SKM-1 (cell line): ENCODE results near the gene RPS21.

Source experiments
- DNase-seq: peaks from one replicate; lab custom pipeline; 2025; ENCODE audit not compliant: unreplicated experiment; lab: John Stamatoyannopoulos, UW

Gene RPS21

GRCh38 chr20:62409931-62410745 lies 23.2 kb downstream of the RPS21 start:
- no peak for DNase-seq

DNA sequence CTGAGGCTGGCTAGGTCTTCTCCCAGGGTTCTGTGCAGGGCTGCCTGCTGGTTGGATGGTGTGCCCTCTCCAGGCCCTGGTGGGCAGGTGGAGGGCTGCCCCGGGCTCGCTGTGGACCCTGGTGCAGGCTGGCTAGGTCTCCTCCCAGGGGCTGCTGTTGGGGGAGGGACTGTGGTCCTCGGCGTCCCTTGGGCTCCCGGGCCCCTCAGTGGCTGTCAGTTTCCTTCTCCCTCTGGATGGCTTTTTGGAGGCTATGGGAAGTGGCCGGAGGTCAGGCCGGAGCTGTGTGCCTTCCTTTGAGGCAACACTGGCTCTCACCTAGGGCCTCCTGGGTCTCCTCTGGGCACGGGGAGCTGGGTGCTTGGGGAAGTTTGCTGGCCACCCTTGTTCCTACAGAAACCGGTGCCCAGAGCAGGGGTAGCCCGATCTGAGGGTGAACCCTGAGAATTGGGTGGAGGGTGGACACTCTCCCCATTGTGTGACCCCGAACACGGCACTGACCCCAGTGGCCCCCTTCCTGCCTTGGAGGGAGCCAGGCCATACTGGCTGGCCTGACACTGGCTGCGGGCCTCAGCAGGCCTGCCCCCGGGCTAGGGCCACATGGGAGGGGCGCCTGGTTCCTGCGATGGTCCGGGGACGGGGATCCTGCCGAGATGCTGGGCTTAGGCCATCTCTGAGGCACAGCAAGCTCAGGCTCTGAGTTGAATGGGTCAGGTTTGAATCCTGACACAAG lies 24.0 kb downstream of the RPS21 start:
- no peak for DNase-seq

- no peak for DNase-seq
These were observed 24.7 kb downstream of the RPS21 start for GRCh38 chr20:62411479-62412193.

DNA sequence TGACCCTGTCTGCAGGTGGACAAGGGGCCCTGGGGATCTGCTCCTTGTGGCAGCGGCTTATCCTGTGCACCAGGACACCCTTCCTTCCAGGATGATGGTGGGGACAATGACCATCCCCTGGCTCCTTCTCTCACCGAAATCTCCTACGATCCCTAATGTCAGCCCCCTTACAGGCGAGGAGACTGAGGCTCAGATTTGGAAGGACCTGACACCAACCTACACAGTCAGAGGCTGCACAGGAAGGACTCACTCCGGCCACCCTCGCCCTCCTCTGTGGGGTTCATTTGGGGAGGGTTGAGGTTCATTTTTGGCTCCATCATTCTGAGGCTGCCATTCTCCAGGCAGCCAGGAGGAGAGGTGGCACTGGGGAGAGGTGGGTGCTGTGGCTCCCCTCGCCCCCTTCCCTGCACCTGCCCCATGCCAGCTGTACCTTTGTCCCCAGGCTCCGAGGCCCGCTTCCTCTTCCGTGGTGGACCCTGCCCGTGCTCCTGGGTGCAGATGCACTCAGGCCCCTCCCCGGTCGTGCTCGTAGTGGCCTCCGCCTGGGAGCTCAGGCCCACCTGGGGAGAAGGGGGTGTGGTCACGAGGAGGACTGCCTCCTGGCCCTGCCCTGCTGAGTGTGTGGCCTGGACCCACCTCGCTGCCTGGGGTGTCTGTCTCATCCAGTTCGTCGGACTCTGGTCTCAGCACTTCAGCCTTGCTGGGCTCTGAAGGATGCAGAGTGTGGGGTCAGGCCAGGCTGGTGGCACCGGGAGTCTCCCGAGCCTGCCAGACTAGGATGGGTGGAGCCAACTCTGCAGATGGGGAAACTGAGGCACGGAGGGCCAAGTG lies 25.5 kb downstream of the RPS21 start:
- no peak for DNase-seq

- no peak for DNase-seq
These were observed 26.2 kb downstream of the RPS21 start for GRCh38 chr20:62413025-62413570.

- no peak for DNase-seq
These were observed 27.1 kb downstream of the RPS21 start for GRCh38 chr20:62413896-62414481.

GRCh38 chr20:62415354-62416111 lies 28.6 kb downstream of the RPS21 start:
- DNase-seq: no peak

GRCh38 chr20:62416651-62417637 lies 30.0 kb downstream of the RPS21 start:
- DNase-seq: no peak

DNA sequence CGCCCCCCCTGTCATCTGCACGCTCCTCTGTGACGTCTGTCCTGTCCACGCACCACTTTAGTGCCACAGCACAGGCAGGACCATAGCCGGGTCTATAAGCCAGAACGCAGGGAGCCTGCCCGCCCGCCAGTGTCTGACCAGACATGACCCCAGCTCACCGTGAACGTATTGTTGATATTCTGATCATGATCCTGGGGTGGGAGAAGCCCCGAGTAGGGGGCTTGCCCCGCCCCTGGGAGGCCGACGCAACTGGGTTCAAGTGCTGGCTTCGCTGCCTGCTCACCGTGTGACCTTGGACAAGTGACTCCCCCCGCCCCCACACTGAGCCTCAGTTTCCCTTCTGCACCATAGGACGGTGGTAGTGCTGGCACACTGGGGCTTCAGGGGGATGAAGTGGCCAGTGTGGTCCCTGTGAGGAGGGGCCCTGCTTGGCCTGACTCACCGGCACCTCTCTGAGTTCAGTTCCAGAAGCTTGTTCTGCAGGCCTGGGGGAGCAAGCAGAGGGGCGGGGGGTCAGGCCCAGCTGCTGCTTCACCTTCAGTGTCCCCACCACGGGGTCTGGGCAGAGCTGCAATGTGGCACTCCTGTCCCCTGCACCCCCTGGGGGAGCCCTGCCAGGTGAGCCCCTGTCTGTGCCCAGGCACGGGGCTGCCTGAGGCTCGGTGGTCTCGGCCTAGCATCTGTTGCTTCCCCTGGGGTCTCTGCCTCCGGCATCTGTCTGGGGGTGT lies 31.2 kb downstream of the RPS21 start:
- no peak for DNase-seq

GRCh38 chr20:62418709-62419487 lies 32.0 kb downstream of the RPS21 start:
- no peak for DNase-seq

DNA sequence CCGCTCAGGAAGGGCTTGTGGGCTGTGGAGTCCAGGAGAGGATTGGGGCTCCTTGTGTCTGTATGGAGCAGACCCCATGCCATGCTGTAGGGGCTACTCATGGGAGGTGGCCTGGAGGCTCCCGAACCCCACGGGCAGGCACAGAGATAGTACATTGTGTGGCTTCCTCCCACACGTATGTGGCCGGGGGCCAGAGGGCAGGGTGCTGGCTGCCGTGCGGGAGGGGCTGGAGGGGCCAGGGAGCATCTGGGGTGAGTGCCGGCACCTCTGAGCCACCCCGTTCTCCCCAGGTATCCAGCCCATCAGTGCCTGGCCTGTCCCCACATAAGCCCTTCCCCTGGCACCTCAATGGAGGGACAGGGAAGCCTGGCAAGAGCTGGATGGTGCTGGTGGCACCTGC lies 32.9 kb downstream of the RPS21 start:
- DNase-seq: no peak

DNA sequence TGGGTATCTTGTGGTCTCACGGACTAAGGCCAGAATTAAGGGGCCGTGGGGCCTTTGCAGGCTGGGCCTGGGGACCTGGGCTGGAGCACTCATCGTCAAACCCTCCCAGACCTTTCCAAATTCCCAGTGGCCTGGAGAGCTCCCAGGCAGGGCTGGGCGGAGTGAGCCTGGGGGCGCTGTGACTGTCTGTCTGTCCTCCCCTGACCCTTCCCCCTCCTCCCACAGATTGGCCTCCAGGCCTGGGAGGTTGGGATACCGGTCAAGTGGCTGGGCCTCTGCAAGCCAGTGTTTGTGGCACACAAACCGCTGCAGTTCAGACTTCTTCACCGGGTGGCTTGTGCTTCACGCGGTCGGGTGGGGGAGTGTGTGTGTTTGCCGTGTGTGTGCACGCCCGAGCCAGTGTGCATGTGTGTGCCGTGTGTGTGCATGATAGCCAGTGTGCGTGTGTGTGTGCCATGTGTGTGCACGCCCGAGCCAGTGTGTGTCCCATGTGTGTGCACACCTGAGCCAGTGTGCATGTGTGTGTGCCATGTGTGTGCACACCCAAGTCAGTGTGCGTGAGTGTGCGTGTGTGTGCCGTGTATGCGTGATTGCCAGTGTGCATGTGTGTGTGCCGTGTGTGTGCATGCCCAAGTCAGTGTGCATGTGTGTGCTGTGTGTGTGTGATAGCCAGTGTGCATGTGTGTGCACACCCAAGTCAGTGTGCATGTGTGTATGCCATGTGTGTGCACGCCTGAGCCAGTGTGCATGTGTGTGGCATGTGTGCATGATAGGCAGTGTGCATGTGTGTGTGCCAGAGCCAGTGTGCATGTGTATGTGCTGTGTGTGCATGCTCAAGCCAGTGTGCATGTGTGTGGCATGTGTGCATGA lies 34.2 kb downstream of the RPS21 start:
- no peak for DNase-seq

DNA sequence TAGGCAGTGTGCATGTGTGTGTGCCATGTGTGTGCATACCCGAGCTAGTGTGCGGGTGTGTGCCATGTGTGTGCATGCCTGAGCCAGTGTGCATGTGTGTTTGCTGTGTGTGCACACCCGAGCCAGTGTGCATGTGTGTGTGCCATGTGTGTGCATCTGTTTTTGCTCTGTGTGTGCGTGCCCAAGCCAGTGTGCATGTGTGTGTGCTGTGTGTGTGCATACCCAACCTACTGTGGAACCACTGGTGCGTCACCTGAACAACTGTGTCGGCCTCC lies 34.8 kb downstream of the RPS21 start:
- no peak for DNase-seq

DNA sequence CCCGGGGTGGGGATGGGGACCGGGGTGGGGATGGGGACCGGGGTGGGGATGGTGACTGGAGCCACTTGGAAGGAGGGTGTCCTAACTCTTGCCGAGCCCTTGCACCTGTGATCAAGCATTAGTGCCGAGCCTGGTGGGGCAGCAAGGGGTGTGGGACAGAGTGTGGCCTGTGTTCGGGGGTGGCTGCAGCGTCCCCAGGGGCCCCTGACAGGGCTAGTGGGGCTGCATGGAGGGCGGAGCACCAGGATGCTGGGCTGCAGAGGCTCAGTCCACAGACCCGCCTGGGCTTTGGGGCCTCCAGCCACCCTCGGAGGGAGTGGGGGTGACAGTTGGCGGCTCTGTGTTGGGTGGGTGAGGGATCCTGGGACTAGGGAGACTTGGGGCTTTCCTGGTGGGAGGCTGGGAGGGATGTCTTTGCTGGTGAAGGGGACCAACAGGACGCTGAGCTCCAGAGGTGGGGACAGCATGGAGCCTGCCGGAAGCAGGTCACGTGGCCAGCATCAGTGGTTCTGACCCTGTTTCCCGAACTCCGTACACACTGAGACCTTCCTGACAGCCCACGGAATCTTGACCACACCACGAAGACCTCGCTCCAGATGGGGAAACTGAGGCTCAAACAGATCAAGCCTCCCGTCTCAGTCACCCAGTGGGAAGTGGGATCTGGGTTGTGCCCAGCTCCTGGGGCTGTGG lies 35.9 kb downstream of the RPS21 start:
- no peak for DNase-seq

GRCh38 chr20:62423326-62423706 lies 36.4 kb downstream of the RPS21 start:
- no peak for DNase-seq
